ENCODE measurements around the gene PPP2R2C.

Gene PPP2R2C

DNA sequence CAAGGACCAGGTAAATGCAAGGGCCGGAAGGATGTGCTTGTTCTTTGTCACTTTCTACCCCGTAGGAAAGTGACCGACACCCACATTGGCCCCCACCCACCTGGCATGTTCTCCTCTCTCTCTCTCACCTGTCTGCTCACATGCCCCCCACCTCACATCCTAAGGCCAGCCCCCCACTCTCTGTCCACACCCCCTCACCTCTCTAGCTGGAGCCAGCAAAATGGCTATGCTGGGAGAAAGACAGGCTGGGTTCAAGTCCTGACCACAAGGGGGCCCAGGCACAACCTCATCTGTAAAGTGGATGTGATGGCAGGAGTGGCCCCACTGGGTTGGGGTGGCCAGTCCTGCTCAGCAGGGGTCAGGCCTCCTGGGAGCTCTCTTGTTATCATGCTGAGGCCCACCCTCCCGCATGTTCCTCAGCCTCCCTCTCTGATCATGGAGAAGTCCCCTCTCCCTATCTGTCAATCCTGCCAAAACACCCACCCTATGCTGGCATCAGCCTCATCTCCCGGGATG is 1.7 kb upstream of the PPP2R2C start:
- H3K9ac ChIP-seq = no peak overlapping the region
- H3K27me3 ChIP-seq (ENCODE audit: insufficient read depth, low read depth) = no peaks in the 10 kb centered on the region
- H3K36me3 ChIP-seq (ENCODE audit: insufficient read depth) = no peaks in the 10 kb centered on the region
- no peak overlapping the region for H3K4me3 ChIP-seq (IDR thresholded peaks at IDR 0.05; ENCODE audit: insufficient read depth, low read depth, low read length)
- no peak overlapping the region for H2AFZ ChIP-seq (ENCODE audit: low read depth)
- H3K4me1 ChIP-seq (ENCODE audit: low read depth, poor library complexity, severe bottlenecking) = no peaks in the 10 kb centered on the region
- H4K20me1 ChIP-seq (ENCODE audit: insufficient read depth) = no peaks in the 10 kb centered on the region
- TF ChIP-seq, protein P1, sequence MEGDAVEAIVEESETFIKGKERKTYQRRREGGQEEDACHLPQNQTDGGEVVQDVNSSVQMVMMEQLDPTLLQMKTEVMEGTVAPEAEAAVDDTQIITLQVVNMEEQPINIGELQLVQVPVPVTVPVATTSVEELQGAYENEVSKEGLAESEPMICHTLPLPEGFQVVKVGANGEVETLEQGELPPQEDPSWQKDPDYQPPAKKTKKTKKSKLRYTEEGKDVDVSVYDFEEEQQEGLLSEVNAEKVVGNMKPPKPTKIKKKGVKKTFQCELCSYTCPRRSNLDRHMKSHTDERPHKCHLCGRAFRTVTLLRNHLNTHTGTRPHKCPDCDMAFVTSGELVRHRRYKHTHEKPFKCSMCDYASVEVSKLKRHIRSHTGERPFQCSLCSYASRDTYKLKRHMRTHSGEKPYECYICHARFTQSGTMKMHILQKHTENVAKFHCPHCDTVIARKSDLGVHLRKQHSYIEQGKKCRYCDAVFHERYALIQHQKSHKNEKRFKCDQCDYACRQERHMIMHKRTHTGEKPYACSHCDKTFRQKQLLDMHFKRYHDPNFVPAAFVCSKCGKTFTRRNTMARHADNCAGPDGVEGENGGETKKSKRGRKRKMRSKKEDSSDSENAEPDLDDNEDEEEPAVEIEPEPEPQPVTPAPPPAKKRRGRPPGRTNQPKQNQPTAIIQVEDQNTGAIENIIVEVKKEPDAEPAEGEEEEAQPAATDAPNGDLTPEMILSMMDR (conservative IDR thresholded peaks at IDR 0.05; ENCODE audit: low read depth, low read length) = no peak
- H3K4me2 ChIP-seq = no peak overlapping the region
- no peaks in the 10 kb centered on the region for H3K79me2 ChIP-seq (ENCODE audit: insufficient read depth, low read depth)
- H3K27ac ChIP-seq = no peak overlapping the region

DNA sequence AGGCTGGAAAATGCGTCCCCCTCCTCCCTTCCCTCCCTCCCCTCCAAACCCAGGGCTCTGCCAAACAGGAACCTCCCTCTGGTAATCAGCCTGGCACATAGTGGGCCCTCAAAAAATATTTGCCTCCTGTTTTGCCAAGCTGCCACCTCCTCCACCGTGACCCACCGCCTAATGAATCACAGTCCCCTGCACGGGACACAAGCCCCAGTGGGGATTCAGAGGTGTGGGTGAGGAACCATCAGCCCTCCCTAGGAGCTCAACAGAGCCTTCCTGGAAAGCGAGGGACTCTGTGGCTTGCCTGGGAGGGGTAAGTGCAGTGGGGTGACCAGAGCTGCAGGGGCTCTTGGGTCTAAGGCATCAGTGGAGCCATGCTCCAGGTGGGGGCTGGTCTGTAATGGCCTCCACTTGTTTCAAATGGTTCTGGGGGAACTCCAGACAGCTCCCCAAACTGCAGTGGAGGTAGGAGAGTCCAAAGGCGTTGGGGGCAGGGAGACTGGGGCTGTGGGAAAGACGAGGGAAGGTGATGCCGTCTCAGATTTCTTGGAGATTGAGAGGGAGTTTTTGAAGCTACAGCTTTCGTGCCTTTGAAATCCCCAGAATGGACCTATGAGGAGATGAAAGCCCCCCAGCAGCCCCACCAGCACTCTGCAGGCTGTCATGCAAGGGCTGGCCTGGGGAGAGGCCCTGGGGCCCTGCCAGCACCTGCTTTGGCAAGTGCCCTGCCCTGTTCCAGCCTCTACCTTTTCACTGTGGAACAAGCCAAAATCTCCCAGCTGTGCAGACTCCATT is 1.0 kb upstream of the PPP2R2C start:
- H3K79me2 ChIP-seq (ENCODE audit: insufficient read depth, low read depth) = no peaks in the 10 kb centered on the region
- no peak overlapping the region for H3K27ac ChIP-seq
- no peak overlapping the region for H3K4me3 ChIP-seq (IDR thresholded peaks at IDR 0.05; ENCODE audit: insufficient read depth, low read depth, low read length)
- no peak overlapping the region for H2AFZ ChIP-seq (ENCODE audit: low read depth)
- no peaks in the 10 kb centered on the region for H4K20me1 ChIP-seq (ENCODE audit: insufficient read depth)
- no peak overlapping the region for H3K9ac ChIP-seq
- no peaks in the 10 kb centered on the region for H3K27me3 ChIP-seq (ENCODE audit: insufficient read depth, low read depth)
- TF ChIP-seq, protein P1 (conservative IDR thresholded peaks at IDR 0.05; ENCODE audit: low read depth, low read length) = no peak
- H3K4me2 ChIP-seq = no peak overlapping the region
- H3K36me3 ChIP-seq (ENCODE audit: insufficient read depth) = no peaks in the 10 kb centered on the region
- H3K4me1 ChIP-seq (ENCODE audit: low read depth, poor library complexity, severe bottlenecking) = no peaks in the 10 kb centered on the region

DNA sequence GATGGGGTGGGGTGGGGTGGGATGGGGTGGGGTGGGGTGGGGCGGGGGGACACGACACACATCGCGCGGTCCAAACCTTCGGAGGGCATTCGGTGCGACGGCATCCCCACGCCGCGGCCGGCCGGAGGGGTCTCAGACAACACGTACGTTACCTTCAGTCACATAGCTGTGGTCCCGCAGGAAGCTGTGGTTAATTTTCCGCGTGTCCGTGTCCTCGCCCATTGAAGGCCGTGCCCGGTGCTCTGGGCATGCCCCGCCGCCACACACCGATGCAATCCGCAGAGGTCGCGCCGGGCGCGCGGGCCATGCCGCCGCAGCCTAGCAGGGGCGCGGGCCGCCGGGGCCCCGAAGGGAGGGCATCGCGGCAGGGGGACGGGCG is 417 bp downstream of the PPP2R2C start:
- TF ChIP-seq, protein P1 (conservative IDR thresholded peaks at IDR 0.05; ENCODE audit: low read depth, low read length) = no peak
- Histone ChIP-seq H3K36me3 (ENCODE audit: insufficient read depth) (no peaks in the 10 kb centered on the region), H3K9ac (no peak overlapping the region), H3K4me2 (no peak overlapping the region), H2AFZ (ENCODE audit: low read depth) (no peak overlapping the region), H3K4me1 (ENCODE audit: low read depth, poor library complexity, severe bottlenecking) (no peaks in the 10 kb centered on the region), H3K27me3 (ENCODE audit: insufficient read depth, low read depth) (peaks cover 6% of the 10 kb centered on the region; the same call in 1 of the 2 replicates), H4K20me1 (ENCODE audit: insufficient read depth) (no peaks in the 10 kb centered on the region), H3K79me2 (ENCODE audit: insufficient read depth, low read depth) (no peaks in the 10 kb centered on the region), H3K27ac (no peak overlapping the region), H3K4me3 (IDR thresholded peaks at IDR 0.05; ENCODE audit: insufficient read depth, low read depth, low read length) (no peak overlapping the region)

DNA sequence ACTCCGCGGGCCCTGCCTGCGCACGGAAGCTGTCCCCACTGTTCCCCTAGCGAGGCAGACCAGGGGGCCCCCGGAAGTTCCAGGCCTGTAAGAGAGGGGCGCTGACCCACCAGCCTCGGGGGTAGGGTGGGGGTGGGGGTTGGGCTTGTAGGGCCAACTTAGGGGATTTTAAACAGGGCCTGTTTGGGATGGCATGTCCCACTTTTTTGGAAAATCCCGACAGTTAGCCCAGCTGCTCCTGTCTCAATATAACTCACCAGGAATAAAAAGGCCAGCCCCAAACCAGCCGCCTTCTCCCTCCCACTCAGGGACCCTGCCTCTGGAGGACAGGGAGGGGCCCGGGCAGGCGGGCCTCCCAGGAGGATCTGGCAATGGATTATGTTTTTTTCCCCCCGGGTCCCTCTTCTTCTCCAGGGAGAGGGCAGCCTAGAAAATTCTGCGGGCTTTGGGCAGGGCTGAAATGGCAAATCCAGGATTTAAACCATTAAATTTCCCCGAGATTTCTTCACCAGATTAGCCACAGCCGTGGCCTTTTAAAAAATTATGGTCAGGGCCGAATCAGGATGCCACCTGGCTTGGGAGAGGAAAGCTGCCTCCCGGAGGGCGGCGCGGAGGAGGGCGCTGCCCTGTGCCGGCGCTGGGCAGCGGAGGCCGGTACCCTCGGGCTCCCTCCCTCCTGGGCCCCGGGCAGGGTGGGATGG is 957 bp downstream of the PPP2R2C start:
- no peaks in the 10 kb centered on the region for H3K4me1 ChIP-seq (ENCODE audit: low read depth, poor library complexity, severe bottlenecking)
- no peak overlapping the region for H3K4me3 ChIP-seq (IDR thresholded peaks at IDR 0.05; ENCODE audit: insufficient read depth, low read depth, low read length)
- H3K4me2 ChIP-seq = no peak overlapping the region
- no peaks in the 10 kb centered on the region for H3K79me2 ChIP-seq (ENCODE audit: insufficient read depth, low read depth)
- H4K20me1 ChIP-seq (ENCODE audit: insufficient read depth) = no peaks in the 10 kb centered on the region
- H3K36me3 ChIP-seq (ENCODE audit: insufficient read depth) = no peaks in the 10 kb centered on the region
- no peak overlapping the region for H2AFZ ChIP-seq (ENCODE audit: low read depth)
- TF ChIP-seq, protein P1 (conservative IDR thresholded peaks at IDR 0.05; ENCODE audit: low read depth, low read length) = no peak
- H3K27ac ChIP-seq = no peak overlapping the region
- peaks cover 6% of the 10 kb centered on the region; the same call in 1 of the 2 replicates for H3K27me3 ChIP-seq (ENCODE audit: insufficient read depth, low read depth)
- H3K9ac ChIP-seq = no peak overlapping the region
